T-helper 22 cell (primary cell): ENCODE results near the gene CERS4.
"Not testable (repeated sequence)": the region's sequence is repeated elsewhere in the genome, so short reads cannot be mapped to it uniquely, and the experiment has no call there.

Experiments used
- DNase-seq: peaks from one replicate; pipeline ENCODE4 v3.0.0-alpha.2; 2020; ENCODE audit warnings: low read depth

Gene CERS4

DNA sequence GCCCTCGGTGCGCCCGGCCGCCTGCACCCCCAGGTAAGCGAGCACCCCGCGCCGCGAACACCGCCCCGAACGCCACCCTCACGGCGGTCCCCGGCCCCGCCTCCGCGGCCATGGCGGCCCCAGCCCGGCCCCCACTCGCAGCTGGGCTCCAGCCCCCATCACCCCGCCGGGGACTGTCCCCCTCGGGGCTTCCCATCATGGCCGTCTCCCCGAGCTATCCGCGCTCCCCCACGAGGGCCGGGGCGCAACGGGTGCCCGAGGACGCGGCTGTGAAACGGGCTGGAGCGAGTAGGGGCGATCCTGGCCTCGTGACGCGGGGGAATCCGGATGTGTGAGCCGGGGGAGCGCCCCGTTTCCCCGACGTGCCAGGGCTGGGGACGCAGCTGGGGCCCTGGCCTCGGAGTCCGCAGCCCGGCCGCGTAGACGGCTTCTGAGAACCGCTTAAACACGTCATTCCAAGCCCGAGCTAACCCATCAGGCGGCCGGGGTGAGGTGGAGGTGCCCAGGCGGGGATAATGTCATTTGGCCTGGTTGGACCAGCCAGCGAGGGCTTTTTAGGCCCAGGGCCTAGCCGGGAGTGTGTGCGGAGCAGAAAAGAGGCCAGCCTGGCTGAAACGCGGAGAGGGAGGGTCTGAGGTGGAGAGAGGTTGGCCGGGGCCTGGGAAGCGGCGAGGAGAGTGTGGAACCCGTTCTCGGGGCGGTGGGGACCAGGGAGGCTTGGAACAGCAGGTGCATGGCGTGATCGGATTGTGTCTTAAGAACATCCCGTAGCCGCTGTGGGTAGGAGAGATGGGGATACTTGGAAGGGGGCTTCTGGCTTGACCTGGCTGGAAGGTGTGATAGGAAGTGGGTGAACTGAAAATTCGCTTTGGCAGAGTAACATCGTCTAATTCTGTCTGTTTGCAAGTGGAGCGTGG is 550 bp downstream of the CERS4 start:
- peak; percentile 71 for DNase-seq

DNA sequence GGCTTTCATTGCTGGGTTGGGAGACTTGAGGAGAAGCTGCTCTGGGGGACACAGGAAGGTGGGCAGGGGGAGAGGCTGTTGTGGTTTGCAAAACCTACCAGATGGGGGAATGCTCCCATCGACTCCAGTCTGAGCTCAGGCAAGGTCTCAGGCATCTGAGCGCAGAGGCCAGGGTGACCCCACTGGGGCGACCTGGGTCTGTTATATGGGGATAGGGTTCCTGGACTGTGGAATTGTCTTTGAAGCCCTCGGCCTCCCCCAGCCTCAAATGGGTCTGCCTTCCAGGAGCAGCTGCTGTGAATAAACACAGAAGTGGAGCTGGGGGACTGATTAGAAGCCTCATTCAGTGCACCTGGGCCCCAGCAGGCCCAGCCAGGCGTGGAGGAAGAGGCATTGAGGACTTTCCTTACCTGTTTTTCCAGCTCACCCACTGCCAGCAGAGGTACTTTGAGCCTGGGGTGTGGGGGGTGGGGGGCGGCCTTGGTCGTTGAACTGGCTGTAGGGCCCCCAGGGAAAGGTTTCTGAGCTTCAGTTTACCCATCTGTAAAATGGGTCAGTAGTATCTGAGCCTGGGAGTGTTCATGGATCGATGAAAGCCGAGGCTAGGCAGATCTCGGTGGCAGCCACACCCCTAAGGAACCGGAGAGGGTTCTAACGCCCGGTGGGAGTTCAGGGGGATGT is 1.4 kb downstream of the CERS4 start:
- no peak for DNase-seq

DNA sequence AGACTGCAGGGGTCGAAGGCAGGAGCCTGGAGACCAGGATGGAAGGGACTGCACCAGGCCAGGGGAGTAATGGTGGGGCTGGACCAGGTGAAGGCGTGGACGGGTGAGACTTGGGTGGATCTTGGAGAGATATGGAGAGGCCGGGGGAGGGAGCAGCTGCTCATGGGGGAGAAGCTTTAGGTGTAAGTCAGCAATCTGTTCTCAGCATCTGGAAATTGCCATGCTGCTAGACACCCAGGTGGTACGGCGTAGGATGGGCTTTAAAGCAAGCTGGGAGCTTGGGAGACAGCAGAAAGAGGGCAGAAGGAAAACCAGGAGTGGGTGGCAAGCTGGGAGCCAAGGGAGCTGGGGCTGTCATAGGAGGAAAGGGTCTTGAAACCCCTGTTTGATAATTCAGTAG is 3.0 kb downstream of the CERS4 start:
- no peak for DNase-seq

DNA sequence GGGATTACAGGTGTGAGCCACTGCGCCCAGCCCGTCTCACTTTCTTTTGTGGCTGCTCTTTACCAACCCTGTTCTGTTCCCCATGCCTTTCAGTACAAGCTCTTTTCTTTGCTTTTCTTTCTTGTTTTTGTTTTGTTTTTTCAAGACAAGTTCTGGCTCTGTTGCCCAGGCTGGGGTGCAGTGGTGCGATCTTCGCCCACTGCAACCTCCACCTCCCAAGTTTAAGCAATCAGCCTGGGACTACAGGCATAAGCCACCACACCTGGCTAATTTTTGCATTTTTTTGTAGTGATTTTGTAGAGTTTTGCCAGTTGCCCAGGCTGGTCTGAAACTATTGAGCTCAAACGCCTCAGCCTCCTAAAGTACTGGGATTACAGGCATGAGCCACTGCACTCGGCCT is 3.7 kb downstream of the CERS4 start:
- DNase-seq, result no peak

DNA sequence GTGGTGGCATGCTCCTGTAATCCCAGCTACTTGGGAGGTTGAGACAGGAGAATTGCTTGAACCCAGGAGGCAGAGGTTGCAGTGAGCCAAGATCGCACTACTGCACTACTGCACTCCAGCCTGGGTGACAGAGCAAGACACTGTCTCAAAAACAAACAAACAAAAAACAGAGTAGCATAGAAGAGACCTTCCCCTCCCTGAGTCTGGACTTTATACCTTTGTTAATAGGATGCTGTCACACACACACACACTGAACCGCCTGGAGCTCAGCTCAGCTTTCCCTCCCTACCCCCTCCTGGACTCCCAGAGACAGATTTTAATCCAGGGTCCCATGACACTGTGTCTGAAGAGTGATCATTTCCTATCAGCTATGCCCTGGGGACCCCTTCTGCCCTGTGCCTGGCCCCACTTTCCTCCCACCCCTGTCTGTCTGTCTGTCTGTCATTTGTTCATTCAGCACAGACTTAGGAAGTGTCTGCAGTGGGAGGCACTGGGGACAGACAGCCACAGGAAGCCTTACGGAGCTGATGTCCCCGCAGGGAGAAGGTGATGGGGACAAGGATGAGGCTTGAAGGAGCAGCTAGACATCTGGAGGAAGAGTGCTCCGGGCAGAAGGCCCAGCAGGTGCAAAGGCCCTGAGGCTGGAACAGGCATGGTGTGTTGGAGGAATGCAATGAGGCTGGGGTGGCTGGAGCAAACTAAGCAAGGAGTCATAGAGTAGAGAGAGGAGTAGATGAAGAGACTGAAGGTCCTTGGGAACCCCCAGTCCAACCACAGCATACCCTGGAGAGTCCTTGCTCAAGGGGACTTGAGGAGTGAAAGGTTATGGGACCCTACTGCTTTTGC is 4.9 kb downstream of the CERS4 start:
- no peak for DNase-seq

DNA sequence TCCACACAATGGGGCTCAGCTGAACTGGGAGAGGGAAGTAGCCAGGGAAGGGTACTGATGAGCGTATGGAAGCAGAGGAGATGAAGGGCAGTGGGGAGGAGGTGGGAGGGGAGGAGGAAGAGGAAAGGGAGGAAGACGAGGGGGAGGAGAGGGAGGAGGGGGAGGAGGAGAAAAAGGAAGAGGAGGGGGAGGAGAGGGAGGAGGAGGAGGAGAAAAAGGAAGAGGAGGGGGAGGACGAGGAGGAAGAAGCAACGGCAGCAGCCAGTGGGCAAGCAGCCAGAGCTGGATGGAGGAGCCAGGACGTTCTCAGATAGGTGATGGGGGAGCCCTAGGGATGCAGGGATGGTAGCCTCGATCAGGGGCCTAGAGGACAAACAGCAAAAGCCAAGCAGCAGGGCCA is 5.6 kb downstream of the CERS4 start:
- DNase-seq, result no peak

DNA sequence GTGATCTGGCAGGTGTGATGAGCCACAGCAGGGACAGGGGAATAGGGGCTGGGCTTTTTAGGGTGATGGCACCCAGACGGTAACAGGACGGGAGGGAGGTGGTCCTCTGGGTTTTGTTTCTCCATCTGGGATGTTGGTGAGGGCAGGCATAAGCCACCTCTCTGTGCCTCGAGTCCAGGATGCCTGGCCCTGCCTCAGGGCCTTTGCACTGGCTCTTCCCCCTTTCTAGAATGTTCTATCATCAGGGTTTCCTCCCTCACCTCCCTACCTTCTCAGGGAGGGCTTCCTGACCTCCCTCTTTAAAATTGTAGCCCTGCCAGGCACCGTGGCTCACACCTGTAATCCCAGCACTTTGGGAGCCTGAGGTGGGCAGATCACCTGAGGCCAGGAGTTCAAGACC is 6.6 kb downstream of the CERS4 start:
- no peak for DNase-seq

DNA sequence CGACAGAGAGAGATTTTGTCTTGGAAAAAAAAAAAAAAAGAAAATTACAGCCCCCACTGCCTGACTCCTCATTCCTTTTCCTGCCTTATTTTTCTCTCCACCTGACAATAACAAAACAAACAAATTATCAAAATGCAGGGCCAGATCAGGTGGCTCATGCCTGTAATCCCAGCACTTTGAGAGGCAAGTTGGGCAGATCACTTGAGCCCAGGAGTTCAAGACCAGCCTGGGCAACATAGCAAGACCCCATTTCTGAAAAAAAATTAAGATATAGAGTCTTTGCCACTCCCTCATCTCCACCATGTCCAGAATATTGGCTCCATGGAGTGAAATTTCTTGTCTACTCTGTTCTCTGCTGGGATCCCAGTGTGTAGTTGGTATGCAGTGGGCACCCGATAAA is 7.2 kb downstream of the CERS4 start:
- DNase-seq, result no peak

DNA sequence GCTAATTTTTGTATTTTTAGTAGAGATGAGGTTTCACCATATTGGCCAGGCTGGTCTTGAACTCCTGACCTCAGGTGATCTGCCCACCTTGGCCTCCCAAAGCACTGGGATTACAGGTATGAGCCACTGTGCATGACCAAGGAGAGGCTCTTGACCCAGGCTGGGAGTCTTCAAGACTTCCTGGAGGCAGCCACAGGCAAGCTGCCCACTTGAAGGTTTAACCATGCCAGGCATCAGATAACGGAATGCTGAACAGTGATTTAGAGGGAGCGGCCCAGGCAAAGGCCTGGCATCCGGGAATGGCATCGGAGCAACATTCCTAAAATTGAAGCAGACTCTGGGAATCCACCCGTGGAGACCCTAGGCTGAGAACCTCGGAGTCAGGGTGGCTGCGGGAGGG is 9.0 kb downstream of the CERS4 start:
- not testable (repeated sequence) for DNase-seq

DNA sequence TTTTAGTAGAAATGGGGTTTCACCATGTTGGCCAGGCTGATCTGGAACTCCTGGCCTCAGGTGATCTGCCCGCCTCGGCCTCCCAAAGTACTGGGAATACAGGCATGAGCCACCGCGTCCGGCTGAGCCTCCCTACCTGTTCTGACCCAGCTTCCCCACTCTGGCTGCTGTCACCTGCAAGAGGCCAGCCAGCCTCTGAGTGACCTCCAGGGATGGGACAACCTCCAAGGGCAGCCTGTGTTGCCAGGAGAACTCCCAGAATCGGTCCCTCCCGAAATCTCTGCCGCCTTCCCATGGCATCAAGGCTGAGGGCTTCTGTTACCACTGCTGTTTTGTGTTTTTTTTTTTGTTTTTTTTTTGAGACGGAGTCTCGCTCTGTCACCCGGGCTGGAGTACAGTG is 11.3 kb downstream of the CERS4 start:
- DNase-seq, result no peak

DNA sequence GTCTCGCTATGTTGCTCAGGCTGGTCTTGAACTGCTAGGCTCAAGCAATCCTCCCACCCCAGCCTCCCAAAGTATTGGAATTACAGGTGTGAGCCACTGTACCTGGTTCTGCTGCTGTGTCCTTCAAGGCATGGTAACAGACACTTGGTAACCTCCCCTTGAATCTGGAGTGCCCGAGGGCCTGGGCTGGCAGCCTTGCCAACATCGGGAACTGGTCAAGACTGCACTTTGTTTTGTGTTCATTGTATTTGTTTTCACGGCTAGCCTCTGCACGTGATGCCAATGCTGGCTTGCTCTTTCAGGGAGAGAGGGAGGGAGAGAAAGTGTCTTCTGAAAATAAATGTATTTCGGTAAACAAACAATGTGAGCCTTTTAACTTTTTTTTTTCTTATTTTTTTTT is 12.0 kb downstream of the CERS4 start:
- no peak for DNase-seq

DNA sequence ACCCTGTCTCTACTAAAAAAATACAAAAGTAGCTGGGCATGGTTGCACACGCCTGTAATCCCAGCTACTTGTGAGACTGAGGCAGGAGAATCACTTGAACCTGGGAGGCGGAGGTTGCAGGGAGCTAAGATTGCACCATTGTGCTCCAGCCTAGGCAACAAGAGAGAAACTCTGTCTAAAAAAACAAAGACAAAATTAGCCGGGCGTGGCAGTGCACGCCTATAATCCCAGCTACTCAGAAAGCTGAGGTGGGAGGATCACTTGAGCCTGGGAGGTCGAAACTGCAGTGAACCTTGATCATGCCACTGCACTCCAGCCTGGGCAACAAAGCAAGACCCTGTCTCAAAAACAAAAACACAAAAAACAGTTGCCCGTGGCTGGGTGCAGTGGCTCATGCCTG is 14.3 kb downstream of the CERS4 start:
- not testable (repeated sequence) for DNase-seq

DNA sequence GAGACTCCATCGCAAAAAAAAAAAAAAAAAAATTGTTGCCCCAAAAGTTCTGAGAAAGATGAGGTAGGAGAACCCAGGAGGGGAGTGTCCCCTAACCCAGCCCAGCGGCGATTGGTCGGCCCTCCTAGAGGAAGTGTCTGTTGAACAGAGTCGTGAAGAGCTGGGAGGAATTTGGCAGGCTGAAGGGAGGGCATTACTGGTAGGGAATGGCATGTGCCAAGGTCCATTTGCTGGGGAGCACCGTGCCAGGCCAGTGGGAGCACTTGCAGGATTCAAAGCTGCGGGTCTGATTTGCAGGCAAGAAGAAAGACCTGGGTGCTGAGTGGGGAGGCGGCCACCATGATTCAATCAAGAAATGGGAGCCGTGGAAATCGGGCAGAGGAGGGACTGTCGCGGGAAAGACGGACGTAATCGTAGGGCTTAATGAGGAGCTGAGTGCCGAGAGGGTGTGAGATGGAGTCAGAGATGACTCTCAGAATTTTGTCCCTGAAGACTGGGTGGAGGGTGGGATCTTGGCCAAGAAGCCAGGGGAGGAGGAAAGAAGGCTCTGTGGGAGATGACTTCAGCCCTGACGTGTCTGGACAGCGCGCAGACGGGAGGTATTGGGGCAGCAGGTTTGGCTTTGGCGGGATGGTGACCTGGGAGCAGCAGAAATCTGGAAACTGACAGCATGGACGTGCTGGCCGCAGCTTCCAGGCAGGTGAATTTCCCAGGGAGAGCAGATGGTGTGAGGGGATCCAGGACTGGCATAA is 15.4 kb downstream of the CERS4 start:
- DNase-seq, result no peak

DNA sequence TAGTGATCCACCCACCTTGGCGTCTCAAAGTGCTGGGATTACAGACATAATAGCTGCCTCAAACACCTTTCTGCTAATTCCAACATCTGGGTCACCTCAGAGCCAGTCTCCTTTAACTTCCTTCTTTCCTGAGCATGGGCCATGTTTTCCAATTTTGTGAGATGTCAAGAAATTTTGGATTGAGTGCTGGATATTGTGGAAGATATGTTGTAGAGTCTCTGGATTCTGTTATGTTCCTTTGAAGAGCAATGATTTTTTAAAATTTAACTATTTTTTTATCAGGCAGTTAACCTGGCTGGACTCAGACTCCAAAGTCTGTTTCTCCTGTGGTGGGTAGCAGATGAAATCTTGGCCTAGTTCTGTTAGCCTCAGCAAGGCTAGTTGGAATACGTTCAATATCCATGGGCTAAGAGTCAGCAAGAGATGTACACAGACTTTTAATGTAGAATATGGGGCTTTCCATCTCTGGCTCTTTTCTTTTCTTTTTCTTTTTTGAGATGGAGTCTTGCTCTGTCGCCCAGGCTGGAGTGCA is 22.0 kb downstream of the CERS4 start:
- no peak for DNase-seq

DNA sequence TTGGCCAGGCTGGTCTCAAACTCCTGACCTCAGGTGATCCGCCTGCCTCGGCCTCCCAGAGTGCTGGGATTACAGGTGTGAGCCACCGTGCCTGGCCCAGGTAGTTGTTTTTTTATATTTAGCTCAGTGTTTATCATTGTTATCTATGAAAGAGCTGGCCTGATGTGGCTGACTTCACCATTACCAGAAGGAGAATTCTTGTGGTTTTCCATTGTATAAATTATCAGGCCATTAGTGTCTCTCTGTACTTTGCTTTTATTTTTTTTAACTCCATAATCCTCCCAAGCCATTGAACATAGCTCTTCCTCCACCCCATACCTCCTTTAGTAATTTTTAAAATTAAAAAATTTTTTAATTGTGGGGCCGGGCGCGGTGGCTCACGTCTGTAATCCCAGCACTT is 24.2 kb downstream of the CERS4 start:
- no peak for DNase-seq

DNA sequence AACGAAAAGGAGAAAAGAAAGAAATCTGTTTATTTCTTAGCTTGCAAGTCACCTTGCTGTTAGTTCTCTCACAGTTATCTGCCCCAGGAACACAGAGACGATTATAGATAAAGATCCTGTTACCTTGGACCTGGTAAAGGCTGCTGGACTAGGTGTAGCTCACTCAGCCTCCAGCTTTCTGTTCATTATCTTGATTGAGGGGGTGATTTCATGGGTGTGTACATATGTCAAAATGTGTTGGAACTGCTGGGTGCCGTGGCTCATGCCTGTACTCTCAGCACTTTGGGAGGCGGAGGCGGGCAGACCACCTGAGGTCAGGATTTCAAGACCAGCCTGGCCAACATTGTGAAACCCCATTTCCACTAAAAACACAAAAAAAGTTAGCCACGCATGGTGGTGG is 27.9 kb downstream of the CERS4 start:
- DNase-seq, result no peak

DNA sequence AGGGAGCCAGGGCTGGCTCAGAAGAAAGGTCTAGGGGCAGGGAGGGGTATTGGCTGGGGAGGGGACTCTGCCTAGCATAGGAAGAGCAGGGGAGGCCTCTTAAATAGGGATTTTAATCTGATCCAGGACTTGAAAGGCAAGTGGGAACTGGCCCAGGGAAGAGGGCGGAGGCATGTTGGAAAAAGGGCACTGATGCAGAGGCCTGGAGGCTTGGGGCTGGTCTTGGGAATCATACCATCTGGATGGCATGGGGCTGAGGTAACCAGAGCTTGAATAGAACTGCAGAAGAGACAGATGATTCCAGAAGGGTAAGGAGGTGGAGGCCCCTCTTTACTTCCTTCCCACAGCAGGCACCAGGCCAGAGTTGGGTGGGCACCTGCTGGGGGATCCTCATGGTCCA is 29.1 kb downstream of the CERS4 start:
- no peak for DNase-seq

DNA sequence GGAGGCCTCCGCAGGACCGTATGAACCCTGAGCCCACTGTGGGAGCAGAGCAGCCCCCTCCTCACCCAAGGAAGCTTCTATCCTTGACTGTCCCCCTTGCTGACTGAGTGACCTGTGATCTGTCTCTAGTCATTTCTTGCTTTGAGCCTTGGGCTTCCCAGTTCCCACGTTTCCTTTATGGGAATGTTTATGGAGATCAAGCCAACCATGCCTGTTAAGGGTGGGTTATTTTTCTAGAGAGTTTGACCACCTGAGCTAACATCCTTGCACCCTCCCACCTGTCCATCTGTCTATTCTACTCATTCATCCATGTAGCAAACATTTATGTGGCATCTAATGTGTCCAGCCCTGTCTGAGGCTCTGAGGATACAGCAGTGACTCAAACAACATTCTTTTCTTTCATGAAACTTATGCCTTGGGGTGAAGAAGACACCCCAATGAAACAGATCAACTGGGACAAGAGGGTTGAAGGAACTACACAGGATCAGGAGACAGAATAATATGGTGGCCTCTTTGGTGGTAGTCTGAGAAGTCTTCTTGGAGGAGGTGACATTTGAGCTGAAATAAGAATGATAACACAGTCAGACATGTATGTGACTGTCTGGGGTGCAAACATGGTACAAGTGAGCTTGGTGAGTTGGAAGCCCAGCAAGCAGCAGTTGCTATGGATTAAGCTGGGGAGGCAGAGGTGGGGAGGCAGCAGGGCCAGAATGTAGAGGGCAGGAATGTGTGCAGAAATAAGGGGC is 30.5 kb downstream of the CERS4 start:
- DNase-seq, result no peak

DNA sequence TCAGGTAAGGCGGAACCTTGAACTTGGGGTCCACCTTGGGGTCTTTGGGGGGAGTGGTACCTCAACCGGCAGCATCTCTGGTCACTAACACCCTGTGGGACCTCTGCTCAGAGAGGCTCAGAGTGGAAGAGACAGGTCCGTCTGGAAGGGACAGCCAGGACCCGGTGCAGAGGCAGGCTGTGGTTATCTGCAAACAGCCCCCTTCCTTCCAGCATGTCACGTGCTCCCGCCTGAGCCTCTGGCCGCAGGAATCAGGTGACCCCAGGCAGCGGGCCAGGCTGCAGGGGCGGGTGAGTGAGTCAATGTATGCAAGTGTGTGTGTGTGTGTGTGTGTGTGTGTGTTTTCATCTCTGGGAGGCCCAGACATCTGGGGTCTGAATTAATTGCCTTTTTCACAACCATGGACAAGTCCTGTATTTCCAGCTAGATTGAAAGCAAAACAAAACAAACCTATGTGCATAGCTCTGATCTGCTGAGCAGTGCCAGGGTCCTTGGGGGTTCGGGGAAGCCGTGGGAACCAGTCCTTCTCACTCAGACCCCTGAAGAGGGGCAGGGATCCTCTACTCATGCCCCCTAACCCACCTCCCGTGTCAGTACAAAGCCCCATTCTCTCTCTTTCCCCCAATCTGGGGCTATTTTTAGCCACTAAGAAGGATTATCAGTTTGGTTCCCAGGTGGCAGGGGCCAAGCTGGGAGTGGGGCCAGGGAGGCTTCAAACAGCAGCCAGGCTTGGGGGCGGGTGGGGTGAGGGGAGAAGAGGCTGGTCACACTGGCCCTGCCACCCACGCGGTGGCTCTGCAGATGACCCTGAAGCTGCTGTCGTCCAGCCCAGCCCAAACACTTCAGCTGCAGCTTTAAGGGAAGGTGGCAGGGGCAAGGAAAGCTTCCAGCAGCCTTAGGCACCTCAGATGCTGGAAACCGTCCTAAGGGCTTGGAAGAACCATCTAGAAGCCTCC is 31.4 kb downstream of the CERS4 start:
- DNase-seq, result no peak

DNA sequence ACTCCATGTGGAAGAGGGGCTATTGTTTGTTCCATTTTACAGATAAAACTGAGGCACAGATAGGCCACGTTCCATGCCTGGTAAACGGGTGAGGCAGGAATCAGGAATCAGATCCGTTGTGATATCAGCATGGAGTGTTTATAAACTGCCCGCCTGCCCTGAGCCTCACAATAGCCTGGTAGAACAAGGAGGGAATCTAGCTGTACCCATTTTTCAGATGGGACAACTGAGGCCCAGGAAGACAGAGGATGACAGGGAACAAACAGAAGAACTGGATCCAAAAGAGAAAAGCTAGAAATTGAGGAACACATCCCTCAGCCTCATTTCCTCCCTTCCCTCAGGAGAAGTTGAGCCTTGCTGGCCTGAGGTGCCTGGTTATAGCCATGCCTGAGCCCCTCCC is 32.5 kb downstream of the CERS4 start:
- DNase-seq, result no peak
